Measurements from ENCODE around the gene TNIP1. TPM values are rescaled to one million over a fixed set of nuclear protein-coding genes. Genes with fewer than 3 reads are reported as not detected.

TNIP1 gene
- total RNA-seq, 2 donors from 2014 or later: 51.3 to 52.2 TPM

GRCh38 chr5:151097061-151097460 lies 16.2 kb upstream of the TNIP1 start:
- Histone ChIP-seq H3K27ac (ENCODE audit: low read depth, low read length) (no peak overlapping the region), H3K27me3 (ENCODE audit: control insufficient read depth, insufficient read depth, low read length, poor library complexity, severe bottlenecking) (no peaks in the 10 kb centered on the region), H3K9me3 (ENCODE audit: control insufficient read depth, low read length) (no peaks in the 10 kb centered on the region), H3K4me1 (ENCODE audit: control insufficient read depth, insufficient read depth, low read length) (peaks cover 8% of the 10 kb centered on the region), H3K36me3 (ENCODE audit: control insufficient read depth, insufficient read depth, low read length) (peaks cover 31% of the 10 kb centered on the region), H3K9ac (ENCODE audit: extremely low read depth, low read length, poor library complexity, severe bottlenecking) (no peak overlapping the region), H3K4me3 (ENCODE audit: low read length) (no peak overlapping the region)
- TF ChIP-seq, protein P1, sequence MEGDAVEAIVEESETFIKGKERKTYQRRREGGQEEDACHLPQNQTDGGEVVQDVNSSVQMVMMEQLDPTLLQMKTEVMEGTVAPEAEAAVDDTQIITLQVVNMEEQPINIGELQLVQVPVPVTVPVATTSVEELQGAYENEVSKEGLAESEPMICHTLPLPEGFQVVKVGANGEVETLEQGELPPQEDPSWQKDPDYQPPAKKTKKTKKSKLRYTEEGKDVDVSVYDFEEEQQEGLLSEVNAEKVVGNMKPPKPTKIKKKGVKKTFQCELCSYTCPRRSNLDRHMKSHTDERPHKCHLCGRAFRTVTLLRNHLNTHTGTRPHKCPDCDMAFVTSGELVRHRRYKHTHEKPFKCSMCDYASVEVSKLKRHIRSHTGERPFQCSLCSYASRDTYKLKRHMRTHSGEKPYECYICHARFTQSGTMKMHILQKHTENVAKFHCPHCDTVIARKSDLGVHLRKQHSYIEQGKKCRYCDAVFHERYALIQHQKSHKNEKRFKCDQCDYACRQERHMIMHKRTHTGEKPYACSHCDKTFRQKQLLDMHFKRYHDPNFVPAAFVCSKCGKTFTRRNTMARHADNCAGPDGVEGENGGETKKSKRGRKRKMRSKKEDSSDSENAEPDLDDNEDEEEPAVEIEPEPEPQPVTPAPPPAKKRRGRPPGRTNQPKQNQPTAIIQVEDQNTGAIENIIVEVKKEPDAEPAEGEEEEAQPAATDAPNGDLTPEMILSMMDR (conservative IDR thresholded peaks at IDR 0.05): no peak
- H3K9me3 Mint-ChIP-seq: no peaks in the 10 kb centered on the region
- H3K27ac Mint-ChIP-seq: no peak overlapping the region
- peaks cover 21% of the 10 kb centered on the region for H3K36me3 Mint-ChIP-seq (ENCODE audit: low read depth)
- H3K4me3 Mint-ChIP-seq: no peak overlapping the region
- H3K4me1 Mint-ChIP-seq: peaks cover 31% of the 10 kb centered on the region
- no peak for DNase-seq
- no peaks in the 10 kb centered on the region for H3K27me3 Mint-ChIP-seq (ENCODE audit: insufficient read depth)
- WGBS, 2 experiments (ENCODE audit: insufficient coverage in 1 of 2, insufficient read length in 1 of 2): 82 to 94% methylated on average over 2 to 6 of the region's 6 CpGs

- Histone ChIP-seq H3K36me3 (ENCODE audit: control insufficient read depth, insufficient read depth, low read length) (peaks cover 21% of the 10 kb centered on the region), H3K27ac (ENCODE audit: low read depth, low read length) (no peak overlapping the region), H3K4me1 (ENCODE audit: control insufficient read depth, insufficient read depth, low read length) (peaks cover 5% of the 10 kb centered on the region), H3K4me3 (ENCODE audit: low read length) (no peak overlapping the region), H3K9me3 (ENCODE audit: control insufficient read depth, low read length) (no peaks in the 10 kb centered on the region), H3K9ac (ENCODE audit: extremely low read depth, low read length, poor library complexity, severe bottlenecking) (no peak overlapping the region), H3K27me3 (ENCODE audit: control insufficient read depth, insufficient read depth, low read length, poor library complexity, severe bottlenecking) (no peaks in the 10 kb centered on the region)
- Mint-ChIP-seq H3K36me3 (ENCODE audit: low read depth) (peaks cover 12% of the 10 kb centered on the region), H3K4me1 (peaks cover 23% of the 10 kb centered on the region), H3K27me3 (ENCODE audit: insufficient read depth) (no peaks in the 10 kb centered on the region), H3K4me3 (no peak overlapping the region), H3K27ac (no peak overlapping the region), H3K9me3 (no peaks in the 10 kb centered on the region)
- no peak for DNase-seq
- WGBS, 2 experiments (ENCODE audit: insufficient coverage in 1 of 2, insufficient read length in 1 of 2): 91 to 92% methylated on average over 1 to 6 of the region's 6 CpGs
- TF ChIP-seq, protein P1 (conservative IDR thresholded peaks at IDR 0.05): no peak
Observed at GRCh38 chr5:151096001-151096373, 15.2 kb upstream of the TNIP1 start.

GRCh38 chr5:151095341-151096000 lies 14.6 kb upstream of the TNIP1 start:
- WGBS, 2 experiments (ENCODE audit: insufficient coverage in 1 of 2, insufficient read length in 1 of 2): 88 to 93% methylated on average over 2 to 5 of the region's 5 CpGs
- peak; percentile 55 for DNase-seq
- Histone ChIP-seq H3K4me1 (ENCODE audit: control insufficient read depth, insufficient read depth, low read length) (peaks cover 5% of the 10 kb centered on the region), H3K27me3 (ENCODE audit: control insufficient read depth, insufficient read depth, low read length, poor library complexity, severe bottlenecking) (peaks cover 4% of the 10 kb centered on the region), H3K4me3 (ENCODE audit: low read length) (no peak overlapping the region), H3K9me3 (ENCODE audit: control insufficient read depth, low read length) (no peaks in the 10 kb centered on the region), H3K9ac (ENCODE audit: extremely low read depth, low read length, poor library complexity, severe bottlenecking) (no peak overlapping the region), H3K36me3 (ENCODE audit: control insufficient read depth, insufficient read depth, low read length) (peaks cover 16% of the 10 kb centered on the region), H3K27ac (ENCODE audit: low read depth, low read length) (no peak overlapping the region)
- H3K27me3 Mint-ChIP-seq (ENCODE audit: insufficient read depth): peaks cover 2% of the 10 kb centered on the region
- TF ChIP-seq, protein P1 (conservative IDR thresholded peaks at IDR 0.05): no peak
- H3K4me3 Mint-ChIP-seq: no peak overlapping the region
- H3K36me3 Mint-ChIP-seq (ENCODE audit: low read depth): peaks cover 6% of the 10 kb centered on the region
- no peaks in the 10 kb centered on the region for H3K9me3 Mint-ChIP-seq
- no peak overlapping the region for H3K27ac Mint-ChIP-seq
- H3K4me1 Mint-ChIP-seq: peaks cover 21% of the 10 kb centered on the region

All from endodermal cell (in vitro differentiated cells).